H1 (cell line): ENCODE results near the gene FRAT2. TPM values are rescaled to one million over a fixed set of nuclear protein-coding genes. Genes with fewer than 3 reads are reported as not detected.

Experiments used
- E2F6 ChIP-seq: IDR thresholded peaks from 2 replicates; pipeline ENCODE4 v1.6.1; 2012; ENCODE audit warnings: inconsistent platforms
- polyA plus RNA-seq, 7 experiments: library from polyadenylated mRNA; depleted of rRNA in 3 of 7; stranded (reverse) in 5 of 7; unstranded in 2 of 7; fragments of >200 nt in 5 of 7; fragments of 200-250 nt in 2 of 7; gene quantifications; 1 replicate in 5 of 7; 2 replicates in 1 of 7; 4 replicates in 1 of 7; pipeline versions ENCODE4 v1.2.1 to v1.2.3, GENCODE V29; 2011 to 2013; ENCODE audit warnings: missing spikeins in 2 of 7, mixed read lengths in 2 of 7
- total RNA-seq: library from RNA; stranded (reverse); fragmentation: NEBNext Ultra II Directional; extraction: Animal tissue kit (Norgen Biotek cat#: 25700); gene quantifications from 2 replicates; pipeline ENCODE4 v1.2.1, GENCODE V29; 2021

Gene FRAT2
- total and polyA plus RNA-seq, 2 of the 8 experiments (the other 6 are each of a cell fraction or from before 2014, with no cell fraction given): 47.4 to 83.0 TPM

DNA sequence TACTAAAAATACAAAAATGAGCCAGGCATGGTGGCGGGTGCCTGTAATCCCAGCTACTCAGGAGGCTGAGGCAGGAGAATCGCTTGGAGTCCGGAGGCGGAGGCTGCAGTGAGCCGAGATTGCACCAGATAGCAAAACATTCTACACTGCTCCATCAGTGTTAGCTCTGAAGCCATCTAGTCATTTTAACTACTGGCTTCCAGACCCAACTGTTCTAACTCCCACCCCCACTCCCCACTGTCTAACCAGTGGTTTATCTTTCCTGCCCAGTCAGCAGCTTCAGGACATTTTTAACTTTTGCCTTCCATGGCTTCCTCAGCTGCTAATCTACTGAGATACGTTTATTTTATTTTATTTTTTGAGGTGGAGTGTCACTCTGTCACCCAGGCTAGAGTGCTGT, 21.6 kb downstream of the FRAT2 start (continued):
- TF ChIP-seq E2F6: no peak
